CD8-positive, alpha-beta memory T cell (primary cell): Measurements from ENCODE around the gene KCNG4. TPM values are rescaled to one million over a fixed set of nuclear protein-coding genes. Genes with fewer than 3 reads are reported as not detected.

Experiments used
- polyA plus RNA-seq: library from polyadenylated mRNA; unstranded; fragments of 300-500 nt; fragmentation: Illumina TruSeq; gene quantifications from one replicate; pipeline ENCODE4 v1.2.3, GENCODE V29; 2021
- total RNA-seq, 2 experiments: library from RNA; stranded (reverse); gene quantifications; one replicate each; pipeline ENCODE4 v1.2.3, GENCODE V29; 2021

KCNG4 gene
- total and polyA plus RNA-seq, 3 experiments from 2014 or later: not detected

Other genes starting within 250 kb of the KCNG4 start
- not detected for gene SLC38A8, start 197.2 kb downstream of the KCNG4 start, total RNA-seq
- gene SLC38A8, start 197.2 kb downstream of the KCNG4 start, polyA plus RNA-seq: not detected
- gene MBTPS1, start 123.1 kb downstream of the KCNG4 start, total RNA-seq: 10 to 100 TPM; 38.3 to 45.0 TPM
- 64.7 TPM for gene MBTPS1, start 123.1 kb downstream of the KCNG4 start, polyA plus RNA-seq
- 10 to 100 TPM; 13.5 to 15.2 TPM for gene HSDL1, start 94.8 kb downstream of the KCNG4 start, total RNA-seq
- 7.0 TPM for gene HSDL1, start 94.8 kb downstream of the KCNG4 start, polyA plus RNA-seq
- under 1 TPM in 1 of 2 experiments, not detected in 1; 0.31 TPM for gene DNAAF1, start 94.7 kb downstream of the KCNG4 start, total RNA-seq
- gene DNAAF1, start 94.7 kb downstream of the KCNG4 start, polyA plus RNA-seq: 1.5 TPM
- 10 to 100 TPM; 49.9 to 51.2 TPM for gene TAF1C, start 53.0 kb downstream of the KCNG4 start, total RNA-seq
- 6.4 TPM for gene TAF1C, start 53.0 kb downstream of the KCNG4 start, polyA plus RNA-seq
- gene ADAD2, start 48.9 kb downstream of the KCNG4 start, total RNA-seq: under 1 TPM in 1 of 2 experiments, not detected in 1; 0.40 TPM
- gene ADAD2, start 48.9 kb downstream of the KCNG4 start, polyA plus RNA-seq: not detected
- not detected for gene WFDC1, start 54.9 kb upstream of the KCNG4 start, total RNA-seq
- gene WFDC1, start 54.9 kb upstream of the KCNG4 start, polyA plus RNA-seq: not detected
- gene ATP2C2, start 128.5 kb upstream of the KCNG4 start, total RNA-seq: not detected
- gene ATP2C2, start 128.5 kb upstream of the KCNG4 start, polyA plus RNA-seq: not detected